H9 (cell line): ENCODE data around the gene TMEM80. TPM values are rescaled to one million over a fixed set of nuclear protein-coding genes. Genes with fewer than 3 reads are reported as not detected.
A peak's percentile ranks its signal among the peaks of the same experiment; 100 is the strongest.

Source experiments
- DNase-seq: peaks from one replicate; pipeline ENCODE4 v3.0.0-alpha.2; 2017
- H2AFZ ChIP-seq: one replicate; pipeline ENCODE4 v1.6.1; 2013; ENCODE audit warnings: mild to moderate bottlenecking, low read length, control low read depth, moderate library complexity
- H2AK5ac ChIP-seq: 2 replicates; pipeline ENCODE4 v1.6.1; 2013; ENCODE audit warnings: low read length, control low read depth, mixed read lengths; ENCODE audit not compliant: insufficient read length
- H2BK120ac ChIP-seq: one replicate; pipeline ENCODE4 v1.6.1; 2013; ENCODE audit warnings: low read depth, mild to moderate bottlenecking, low read length, control low read depth, inconsistent platforms; ENCODE audit not compliant: poor library complexity, severe bottlenecking
- H2BK12ac ChIP-seq: 2 replicates; pipeline ENCODE4 v1.6.1; 2013; ENCODE audit warnings: low read length, control low read depth, mixed read lengths, low read depth; ENCODE audit not compliant: insufficient read length
- H2BK15ac ChIP-seq: 2 replicates; pipeline ENCODE4 v1.6.1; 2013; ENCODE audit warnings: low read depth, low read length, control low read depth
- H2BK20ac ChIP-seq: one replicate; pipeline ENCODE4 v1.6.1; 2013; ENCODE audit warnings: low read depth, mild to moderate bottlenecking, low read length, control low read depth, inconsistent platforms; ENCODE audit not compliant: poor library complexity, severe bottlenecking
- H2BK5ac ChIP-seq: 2 replicates; pipeline ENCODE4 v1.6.1; 2013; ENCODE audit warnings: low read length, control low read depth, mixed read lengths; ENCODE audit not compliant: insufficient read length
- H3K14ac ChIP-seq: 2 replicates; pipeline ENCODE4 v1.6.1; 2013; ENCODE audit warnings: low read length, control low read depth; ENCODE audit not compliant: insufficient read depth
- H3K18ac ChIP-seq: 2 replicates; pipeline ENCODE4 v1.6.1; 2013; ENCODE audit warnings: low read depth, mild to moderate bottlenecking, mixed read lengths, low read length, control low read depth; ENCODE audit not compliant: insufficient read length
- H3K23ac ChIP-seq: 2 replicates; pipeline ENCODE4 v1.6.1; 2013; ENCODE audit warnings: low read length, control low read depth, mixed read lengths, low read depth; ENCODE audit not compliant: insufficient read length
- H3K23me2 ChIP-seq: 2 replicates; pipeline ENCODE4 v1.6.1; 2013; ENCODE audit warnings: low read depth, mild to moderate bottlenecking, mixed read lengths, low read length, control low read depth; ENCODE audit not compliant: insufficient read length, poor library complexity, severe bottlenecking
- H3K27ac ChIP-seq: 2 replicates; pipeline ENCODE4 v1.5.1; 2013; ENCODE audit warnings: low read length, control low read depth, mixed read lengths, low read depth; ENCODE audit not compliant: insufficient read length
- H3K27me3 ChIP-seq: 2 replicates; pipeline ENCODE4 v1.6.1; 2013; ENCODE audit warnings: low read length, control low read depth, inconsistent platforms; ENCODE audit not compliant: insufficient read depth
- H3K4ac ChIP-seq: 2 replicates; pipeline ENCODE4 v1.6.1; 2013; ENCODE audit warnings: low read depth, mild to moderate bottlenecking, control low read depth, inconsistent platforms, low read length, moderate library complexity
- H3K4me1 ChIP-seq: 2 replicates; pipeline ENCODE4 v1.6.1; 2013; ENCODE audit warnings: low read length, control low read depth, inconsistent platforms; ENCODE audit not compliant: insufficient read depth
- H3K4me2 ChIP-seq: 2 replicates; pipeline ENCODE4 v1.6.1; 2013; ENCODE audit warnings: low read length, control low read depth, mixed read lengths; ENCODE audit not compliant: insufficient read length, insufficient read depth
- H3K56ac ChIP-seq: 2 replicates; pipeline ENCODE4 v1.6.1; 2013; ENCODE audit warnings: low read depth, mild to moderate bottlenecking, mixed read lengths, low read length, control low read depth; ENCODE audit not compliant: insufficient read length
- H3K79me1 ChIP-seq: 2 replicates; pipeline ENCODE4 v1.6.1; 2013; ENCODE audit warnings: low read depth, mild to moderate bottlenecking, moderate library complexity, low read length, control low read depth, inconsistent platforms; ENCODE audit not compliant: insufficient read depth, poor library complexity, severe bottlenecking
- H3K79me2 ChIP-seq: 2 replicates; pipeline ENCODE4 v1.6.1; 2013; ENCODE audit warnings: low read length, control low read depth, inconsistent platforms; ENCODE audit not compliant: insufficient read depth
- H3K9ac ChIP-seq: 2 replicates; pipeline ENCODE4 v1.6.1; 2013; ENCODE audit warnings: low read length, control low read depth, mixed read lengths; ENCODE audit not compliant: insufficient read length; ENCODE audit errors: extremely low read depth
- H3K9me3 ChIP-seq: one replicate; pipeline ENCODE4 v1.6.1; 2013; ENCODE audit warnings: low read depth, low read length, inconsistent platforms; ENCODE audit not compliant: control insufficient read depth
- H3T11ph ChIP-seq: one replicate; pipeline ENCODE4 v1.6.1; 2013; ENCODE audit warnings: mild to moderate bottlenecking, low read length, control low read depth, inconsistent platforms
- H4K20me1 ChIP-seq: one replicate; pipeline ENCODE4 v1.6.1; 2013; ENCODE audit not compliant: control insufficient read depth, insufficient read length, insufficient read depth
- H4K5ac ChIP-seq: 2 replicates; pipeline ENCODE4 v1.6.1; 2013; ENCODE audit warnings: low read depth, mild to moderate bottlenecking, mixed read lengths, low read length, control low read depth; ENCODE audit not compliant: insufficient read length
- H4K8ac ChIP-seq: replicated peaks from 2 replicates; pipeline ENCODE4 v1.6.1; 2013; ENCODE audit warnings: low read length, control low read depth, mixed read lengths, low read depth; ENCODE audit not compliant: insufficient read length
- H4K91ac ChIP-seq: 2 replicates; pipeline ENCODE4 v1.6.1; 2013; ENCODE audit warnings: low read depth, mild to moderate bottlenecking, moderate library complexity, mixed read lengths, low read length, control low read depth; ENCODE audit not compliant: insufficient read length
- H3K27ac Mint-ChIP-seq, 3 experiments: 2 replicates in 2 of 3; 3 replicates in 1 of 3; pipeline ENCODE4 v1.8.0; 2020 to 2021; ENCODE audit warnings: mixed read lengths in 3 of 3, mild to moderate bottlenecking in 1 of 3, moderate library complexity in 1 of 3
- H3K27me3 Mint-ChIP-seq: 2 replicates; pipeline ENCODE4 v1.8.0; 2021; ENCODE audit warnings: low read depth, mild to moderate bottlenecking, moderate library complexity, mixed read lengths
- H3K36me3 Mint-ChIP-seq, 3 experiments: 2 replicates in 2 of 3; 3 replicates in 1 of 3; pipeline ENCODE4 v1.8.0; 2020 to 2021; ENCODE audit warnings: low read depth in 3 of 3, mixed read lengths in 3 of 3; ENCODE audit not compliant: insufficient read depth in 1 of 3
- H3K4me1 Mint-ChIP-seq, 2 experiments: 2 replicates each; pipeline ENCODE4 v1.8.0; 2020; ENCODE audit warnings: mixed read lengths in 2 of 2
- H3K4me3 Mint-ChIP-seq, 2 experiments: 2 replicates in 1 of 2; 3 replicates in 1 of 2; pipeline ENCODE4 v1.8.0; 2020 to 2021; ENCODE audit warnings: mild to moderate bottlenecking in 2 of 2, mixed read lengths in 2 of 2, moderate library complexity in 1 of 2
- H3K9me3 Mint-ChIP-seq, 2 experiments: 2 replicates in 1 of 2; 3 replicates in 1 of 2; pipeline ENCODE4 v1.8.0; 2020; ENCODE audit warnings: mild to moderate bottlenecking in 2 of 2, mixed read lengths in 2 of 2, moderate library complexity in 1 of 2
- CTCF ChIP-seq: fragments of 200-600 bp; sonication (generic); conservative IDR thresholded peaks from 3 replicates; pipeline ENCODE4 v1.8.0; 2021; ENCODE audit warnings: antibody characterized with exemption, mild to moderate bottlenecking
- WGBS: extraction: QIAGEN DNeasy Blood & Tissue Kit; methylation state at CpG from one replicate; pipeline ENCODE4 v1.1.7; 2013; ENCODE audit warnings: missing lambda C conversion rate, low lambda C conversion rate, mixed read lengths; ENCODE audit not compliant: insufficient read length; ENCODE audit errors: extremely low coverage; 5-methylcytosine and 5-hydroxymethylcytosine counted together
- total RNA-seq: library from RNA; stranded (reverse); gene quantifications from 2 replicates; pipeline ENCODE4 v1.2.1, GENCODE V29; 2021

TMEM80 gene
- total RNA-seq, 1 experiment from 2014 or later = 23.6 TPM

DNA sequence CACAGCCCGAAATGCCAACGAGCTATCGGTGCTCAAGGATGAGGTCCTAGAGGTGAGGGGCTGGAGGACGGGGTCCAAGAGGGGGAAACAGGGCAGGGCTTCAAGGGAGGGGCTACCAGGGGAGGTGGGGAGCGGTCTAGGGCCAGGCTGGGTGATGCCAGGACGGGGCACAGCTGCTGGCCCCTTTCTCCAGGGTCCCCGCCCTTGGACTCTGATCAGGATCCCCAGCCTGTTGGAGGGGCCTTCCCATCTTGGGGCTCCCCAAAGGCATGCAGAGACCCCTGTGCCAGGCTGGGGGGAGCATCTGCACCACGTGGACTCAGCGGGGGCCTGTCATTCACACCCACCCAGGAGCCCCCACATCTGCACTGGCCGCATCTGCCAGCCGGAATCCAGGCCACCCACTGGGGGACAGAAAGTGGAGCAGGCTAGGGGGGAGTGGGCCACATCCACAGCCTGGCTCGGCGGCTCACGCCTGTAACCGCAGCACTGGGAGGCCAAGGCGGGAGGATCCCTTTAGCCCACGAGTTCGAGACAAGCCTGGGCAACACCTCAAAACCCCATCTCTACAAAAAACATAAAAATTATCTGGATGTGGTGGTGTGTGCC is 29.3 kb downstream of the TMEM80 start:
- Mint-ChIP-seq H3K4me1 (peaks cover 5 to 22% of the 10 kb centered on the region in 2 experiments; a peak in 3 of 4 replicates), H3K36me3 (peaks cover 0 to 8% (median 0%) of the 10 kb centered on the region in 3 experiments; a peak in 3 of 7 replicates), H3K9me3 (no peaks in the 10 kb centered on the region), H3K27me3 (no peaks in the 10 kb centered on the region), H3K4me3 (peak overlapping the region; percentile 61 to 72), H3K27ac (no peak overlapping the region)
- no peak overlapping the region for H3K14ac ChIP-seq
- H4K20me1 ChIP-seq = no peaks in the 10 kb centered on the region
- no peaks in the 10 kb centered on the region for H3K79me2 ChIP-seq
- H4K5ac ChIP-seq = no peak overlapping the region
- no peak overlapping the region for H2AK5ac ChIP-seq
- no peak for DNase-seq
- H3K23ac ChIP-seq = no peak overlapping the region
- H3K79me1 ChIP-seq = no peaks in the 10 kb centered on the region
- no peak overlapping the region for H3K4me2 ChIP-seq
- no CpG with 5 or more reads among the region's 18 CpGs for WGBS
- H3K18ac ChIP-seq = no peak overlapping the region
- H2AFZ ChIP-seq = no peak overlapping the region
- no peak overlapping the region for H2BK20ac ChIP-seq
- no peak overlapping the region for H3K27ac ChIP-seq
- H3K4ac ChIP-seq = no peak overlapping the region
- H3K9ac ChIP-seq = no peak overlapping the region
- H2BK15ac ChIP-seq = no peak overlapping the region
- no peaks in the 10 kb centered on the region for H3K9me3 ChIP-seq
- no peak overlapping the region for H3K56ac ChIP-seq
- H4K8ac ChIP-seq = no peak overlapping the region
- H4K91ac ChIP-seq = no peak overlapping the region
- H2BK12ac ChIP-seq = no peak overlapping the region
- H3K23me2 ChIP-seq = peaks cover 7% of the 10 kb centered on the region
- no peak for TF ChIP-seq CTCF
- H2BK5ac ChIP-seq = no peak overlapping the region
- no peak overlapping the region for H3T11ph ChIP-seq
- H3K4me1 ChIP-seq = no peaks in the 10 kb centered on the region
- no peaks in the 10 kb centered on the region for H3K27me3 ChIP-seq
- no peak overlapping the region for H2BK120ac ChIP-seq
